HG03108 (cell line): ENCODE measurements around the gene PNRC1.
"Not testable (repeated sequence)": the region's sequence is repeated elsewhere in the genome, so short reads cannot be mapped to it uniquely, and the experiment has no call there.

Experiments
- ATAC-seq: cut with Tn5 transposase; IDR thresholded peaks from one replicate; pipeline ENCODE4 v1.9.1; 2021; ENCODE audit warnings: moderate library complexity; ENCODE audit not compliant: unreplicated experiment

The PNRC1 gene

DNA sequence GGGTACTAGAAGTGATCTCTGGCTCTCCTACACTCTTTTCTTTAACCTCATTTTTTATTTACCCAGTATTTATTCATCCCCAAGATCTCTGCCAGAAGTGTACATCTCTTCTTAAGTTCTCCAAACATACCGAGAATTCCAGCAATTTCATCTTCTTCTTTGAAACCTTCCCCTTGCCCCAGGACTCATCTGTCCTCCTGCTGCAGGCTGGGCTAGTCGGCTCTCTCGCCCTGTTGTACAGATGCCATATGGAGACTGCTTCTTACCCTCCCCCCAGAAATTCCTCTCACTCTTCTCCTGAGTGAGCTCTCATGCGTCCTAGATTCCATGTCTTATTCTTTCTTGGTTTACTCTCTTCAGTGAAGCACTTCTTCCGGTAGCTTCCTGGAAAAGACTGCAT lies 21.9 kb upstream of the PNRC1 start:
- ATAC-seq, result no peak

DNA sequence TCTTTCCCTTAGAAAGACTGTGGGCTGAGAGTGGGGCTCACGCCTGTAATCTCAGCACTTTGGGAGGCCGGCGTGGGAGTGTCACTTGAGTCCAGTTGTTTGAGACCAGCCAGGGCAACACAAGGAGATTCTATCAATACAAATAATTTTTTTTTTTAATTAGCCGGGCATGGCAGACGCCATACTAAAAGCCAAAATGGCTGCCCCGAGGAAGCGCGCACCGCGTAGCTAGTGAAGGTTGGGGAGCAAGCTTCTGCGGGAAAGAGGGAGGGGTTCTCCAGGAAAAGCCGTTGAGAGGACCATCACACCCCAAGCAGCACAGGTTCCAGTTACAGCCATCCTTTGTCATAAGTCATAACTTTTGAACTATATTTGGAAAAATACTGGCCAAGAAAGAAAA lies 21.3 kb upstream of the PNRC1 start:
- ATAC-seq, result no peak

DNA sequence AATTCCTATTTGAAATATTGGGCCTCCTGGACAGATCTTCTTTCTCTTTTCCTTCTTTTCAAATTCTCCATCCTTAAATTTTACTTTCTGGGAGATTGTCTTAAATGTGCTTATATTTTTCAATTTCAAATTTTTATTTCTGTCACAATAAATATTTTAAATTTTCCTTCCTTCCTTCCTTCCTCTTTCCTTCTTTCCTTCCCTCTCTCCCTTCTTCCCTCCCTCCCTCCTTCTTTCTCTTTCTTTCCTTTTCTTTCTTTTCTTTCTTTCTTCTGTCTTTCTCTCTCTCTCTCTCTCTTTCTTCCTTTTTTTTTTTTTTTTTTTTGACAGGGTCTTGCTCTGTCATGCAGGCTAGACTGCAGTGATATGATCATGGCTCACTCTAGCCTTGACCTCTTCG lies 16.7 kb upstream of the PNRC1 start:
- ATAC-seq, result no peak

DNA sequence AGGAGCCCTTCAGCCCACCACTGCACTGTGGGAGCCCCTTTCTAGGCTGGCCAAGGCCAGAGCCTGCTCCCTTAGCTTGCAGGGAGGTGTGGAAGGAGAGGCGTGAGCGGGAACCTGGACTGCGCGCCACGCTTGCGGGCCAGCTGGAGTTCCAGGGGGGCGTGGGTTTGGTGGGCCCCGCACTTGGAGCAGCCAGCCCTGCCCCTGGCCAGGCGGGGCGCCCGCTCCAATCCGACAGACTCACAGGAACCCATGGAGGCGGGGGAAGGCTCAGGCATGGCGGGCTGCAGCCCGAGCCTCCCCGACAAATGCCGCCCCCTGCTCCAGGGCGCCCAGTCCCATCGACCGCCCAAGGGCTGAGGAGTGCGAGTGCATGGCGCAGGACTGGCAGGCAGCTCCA lies 15.6 kb upstream of the PNRC1 start:
- ATAC-seq, result not testable (repeated sequence)

DNA sequence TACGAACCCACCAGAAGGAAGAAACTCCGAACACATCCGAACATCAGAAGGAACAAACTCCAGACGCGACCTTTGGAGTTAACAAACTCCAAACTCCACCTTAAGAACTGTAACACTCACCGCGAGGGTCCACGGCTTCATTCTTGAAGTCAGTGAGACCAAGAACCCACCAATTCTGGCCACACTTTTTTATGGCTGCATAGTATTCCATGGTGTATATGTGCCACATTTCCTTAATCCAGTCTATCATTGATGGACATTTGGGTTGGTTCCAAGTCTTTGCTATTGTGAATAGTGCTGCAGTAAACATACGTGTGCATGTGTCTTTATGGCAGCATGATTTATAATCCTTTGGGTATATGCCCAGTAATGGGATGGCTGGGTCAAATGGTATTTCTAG lies 14.4 kb upstream of the PNRC1 start:
- not testable (repeated sequence) for ATAC-seq

DNA sequence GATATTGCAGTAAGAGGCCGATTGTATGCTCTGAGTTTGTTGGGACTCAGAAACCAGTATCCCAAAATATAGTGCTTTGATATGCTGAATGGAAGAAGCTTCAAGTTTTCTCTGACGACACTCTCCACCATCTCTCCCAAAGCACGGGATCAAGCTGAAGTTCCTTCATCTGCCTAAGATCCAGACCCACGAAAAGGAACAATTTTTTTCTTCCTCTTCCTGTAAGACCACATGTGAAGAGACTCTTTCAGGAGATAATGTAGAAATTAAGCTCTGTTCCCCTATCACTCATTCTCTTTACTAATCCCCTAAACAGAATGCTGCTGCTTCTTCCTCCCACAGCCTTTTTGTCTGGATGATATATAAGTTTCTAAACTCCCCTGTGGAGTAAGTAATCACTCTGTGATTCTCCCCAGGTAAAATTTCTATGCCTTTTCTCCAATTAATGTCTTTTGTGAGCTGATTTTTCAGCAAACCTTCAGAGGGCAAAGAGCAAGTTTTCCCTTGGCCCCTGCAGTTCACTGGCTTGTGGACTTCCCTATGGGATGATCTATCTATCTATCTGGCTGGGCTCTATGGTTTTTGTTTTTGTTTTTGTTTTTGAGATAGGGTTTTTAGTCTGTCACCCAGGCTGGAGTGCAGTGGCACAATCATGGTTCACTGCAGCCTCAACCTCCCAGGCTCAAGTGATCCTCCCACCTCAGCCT lies 13.5 kb upstream of the PNRC1 start:
- no peak for ATAC-seq

DNA sequence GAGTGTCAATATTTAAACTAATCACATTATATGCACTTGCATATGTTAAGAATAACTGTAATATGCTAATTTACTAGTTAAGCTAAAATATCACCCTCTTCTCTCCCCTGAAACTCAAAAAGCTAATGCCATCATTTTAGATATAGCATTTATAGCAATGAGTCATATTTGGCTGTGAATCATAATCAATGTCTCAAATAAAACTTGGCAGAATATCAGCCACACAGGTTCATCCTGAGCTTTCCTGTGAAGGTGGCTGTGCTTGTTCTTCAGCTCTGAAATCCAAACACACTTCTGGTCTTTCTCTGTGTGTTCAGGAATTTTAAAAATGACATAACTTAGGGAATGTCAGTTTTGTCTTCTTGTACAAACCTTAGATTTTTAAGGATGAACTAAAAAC lies 12.8 kb upstream of the PNRC1 start:
- no peak for ATAC-seq

DNA sequence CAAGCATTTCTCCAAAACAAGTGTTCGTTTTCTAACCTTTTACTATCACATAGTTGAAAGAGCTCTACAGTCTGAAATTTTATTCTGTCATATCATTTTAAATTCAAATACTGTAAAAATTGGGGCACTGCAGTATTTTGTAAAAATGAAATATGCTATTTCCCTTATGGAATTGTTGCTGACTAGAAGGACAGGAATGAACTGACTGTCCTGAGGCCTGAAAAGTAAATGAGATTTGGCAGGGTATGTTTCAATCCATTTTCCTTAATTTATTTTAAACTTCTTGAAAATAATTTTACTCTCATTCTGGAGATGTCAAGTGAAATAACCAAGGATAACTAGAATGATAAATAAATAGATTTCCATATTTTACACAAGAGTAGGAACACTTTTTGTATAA lies 11.9 kb upstream of the PNRC1 start:
- ATAC-seq, result no peak

DNA sequence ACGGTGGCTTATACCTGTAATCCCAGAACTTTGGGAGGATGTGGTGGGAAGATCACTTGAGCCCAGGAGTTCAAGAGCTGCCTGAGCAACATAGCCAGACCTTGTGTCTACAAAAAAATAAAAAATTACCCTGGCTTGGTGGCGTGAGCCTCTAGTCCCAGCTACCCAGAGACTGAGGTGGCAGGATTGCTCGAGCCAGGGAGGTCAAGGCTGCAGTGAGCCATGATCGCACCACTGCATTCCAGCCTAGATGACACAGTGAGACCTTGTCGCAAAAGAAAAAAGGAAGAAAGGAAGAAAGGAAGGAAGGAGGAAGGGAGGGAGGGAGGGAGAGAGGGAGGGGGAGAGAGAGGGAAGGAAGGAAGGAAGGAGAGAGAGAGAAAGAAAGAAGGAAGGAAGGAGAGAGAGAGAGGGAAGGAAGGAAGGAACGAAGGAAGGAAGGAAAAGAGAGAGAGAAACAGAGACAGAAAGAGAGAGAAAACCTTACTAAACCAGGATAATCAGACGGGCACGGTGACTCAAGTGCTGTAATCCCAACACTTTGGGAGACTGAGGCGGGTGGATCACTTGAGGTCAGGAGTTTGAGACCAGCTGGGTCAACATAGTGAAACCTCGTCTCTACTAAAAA lies 10.9 kb upstream of the PNRC1 start:
- no peak for ATAC-seq

DNA sequence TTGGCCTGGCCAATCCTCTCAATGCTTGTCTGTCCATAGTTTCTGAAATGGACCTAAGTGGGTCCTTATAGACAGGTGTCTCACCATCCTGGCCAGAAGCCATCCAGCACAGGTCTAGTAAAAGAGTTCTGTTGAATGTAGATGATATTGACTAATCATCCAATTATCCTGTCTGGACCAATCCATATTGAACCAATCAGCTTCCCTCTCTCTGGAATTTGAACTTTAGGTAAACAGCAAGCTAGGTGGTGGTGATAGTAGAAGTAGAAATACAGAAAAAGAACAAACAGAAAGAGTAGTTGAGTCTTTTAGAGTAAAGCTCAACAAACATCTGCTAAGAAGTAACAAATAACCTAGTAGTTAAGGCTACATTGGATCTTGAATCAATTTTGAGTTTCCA lies 9.5 kb upstream of the PNRC1 start:
- ATAC-seq, result no peak

DNA sequence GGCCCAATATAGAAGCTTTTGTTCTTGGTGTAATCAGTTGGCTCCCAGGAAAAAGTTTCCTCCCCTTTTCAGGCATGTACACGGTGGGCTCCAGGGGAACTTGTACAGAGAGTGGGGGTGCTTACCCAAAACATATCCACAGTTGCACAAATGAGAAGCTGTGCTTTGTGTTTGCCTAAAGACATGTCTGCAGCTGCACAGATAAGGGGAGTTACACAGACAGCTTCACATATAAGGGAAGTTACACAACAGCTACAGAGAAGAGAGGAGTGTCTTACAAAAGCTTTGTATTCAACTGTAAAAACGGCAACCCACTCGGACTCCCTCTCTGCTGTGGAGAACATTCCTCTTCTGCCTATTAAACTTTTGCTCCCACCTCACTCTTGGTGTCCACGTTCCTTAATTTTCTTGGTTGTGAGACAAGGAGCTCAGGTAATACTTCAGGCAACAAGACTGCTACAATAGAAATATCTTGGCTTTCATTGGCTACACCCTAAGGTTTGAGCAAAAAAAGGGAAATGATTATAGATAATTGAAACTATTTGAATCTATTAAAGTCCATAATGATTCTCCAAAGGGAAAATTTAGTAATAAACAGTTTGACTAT lies 7.4 kb upstream of the PNRC1 start:
- ATAC-seq, result no peak

DNA sequence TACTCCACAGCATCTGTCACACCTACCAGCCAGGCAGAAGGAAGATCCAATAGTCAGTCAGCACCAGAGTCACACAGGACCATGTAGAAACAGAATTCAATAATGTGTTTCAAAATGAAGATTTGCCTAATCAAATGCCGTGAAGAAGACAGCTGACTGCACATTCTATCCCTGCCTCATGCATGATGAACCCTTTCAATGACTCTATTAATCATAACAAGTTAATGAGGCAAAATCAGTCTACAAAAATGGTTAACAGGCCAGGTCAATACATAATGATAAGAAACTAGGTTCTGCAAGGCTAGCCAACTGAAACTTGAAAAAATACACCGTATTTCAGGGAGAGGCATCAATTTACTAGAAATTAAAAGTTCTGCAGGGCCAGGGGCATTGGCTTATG lies 6.7 kb upstream of the PNRC1 start:
- ATAC-seq, result no peak

DNA sequence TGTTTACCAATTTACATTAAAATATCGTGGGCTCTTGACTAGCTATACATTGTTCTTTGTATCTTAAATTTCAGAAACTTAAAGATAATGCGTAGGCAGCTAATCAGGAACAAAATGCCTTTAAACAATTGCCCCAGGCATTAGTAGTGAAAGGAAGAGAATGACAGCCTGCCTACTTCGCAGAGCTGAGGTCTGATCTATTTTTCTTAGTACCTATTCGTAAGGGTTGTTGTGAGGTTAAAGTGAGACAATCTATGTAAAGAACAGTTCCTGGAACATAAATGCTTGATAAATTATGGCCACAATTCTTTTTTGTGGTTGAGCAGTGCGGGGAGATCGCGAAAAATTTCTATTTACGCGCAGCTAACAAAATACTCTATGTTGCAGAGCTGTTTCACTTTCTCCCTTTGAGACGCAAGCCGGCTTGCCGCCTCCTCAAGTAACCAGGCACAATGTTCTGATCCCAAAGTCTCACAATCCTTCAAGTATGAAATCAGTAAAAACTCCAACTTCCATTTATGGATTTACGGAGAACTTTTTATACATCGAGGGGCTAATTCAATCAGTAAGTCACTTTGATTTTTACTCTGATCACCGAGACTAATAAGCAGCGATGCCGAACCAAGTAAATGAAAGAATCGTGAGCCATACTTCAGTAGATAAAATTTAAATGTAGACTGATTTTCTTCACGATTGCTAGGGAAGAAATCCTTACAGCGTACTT lies 878 bp upstream of the PNRC1 start:
- no peak for ATAC-seq

DNA sequence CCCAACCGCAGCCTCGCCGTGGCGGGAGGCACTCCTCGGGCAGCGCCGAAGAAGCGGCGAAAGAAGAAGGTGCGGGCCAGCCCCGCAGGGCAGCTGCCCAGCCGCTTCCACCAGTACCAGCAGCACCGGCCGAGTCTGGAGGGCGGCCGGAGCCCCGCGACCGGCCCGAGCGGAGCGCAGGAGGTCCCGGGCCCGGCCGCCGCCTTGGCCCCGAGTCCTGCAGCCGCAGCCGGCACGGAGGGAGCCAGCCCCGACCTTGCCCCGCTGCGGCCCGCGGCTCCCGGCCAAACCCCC lies 525 bp downstream of the PNRC1 start:
- no peak for ATAC-seq

DNA sequence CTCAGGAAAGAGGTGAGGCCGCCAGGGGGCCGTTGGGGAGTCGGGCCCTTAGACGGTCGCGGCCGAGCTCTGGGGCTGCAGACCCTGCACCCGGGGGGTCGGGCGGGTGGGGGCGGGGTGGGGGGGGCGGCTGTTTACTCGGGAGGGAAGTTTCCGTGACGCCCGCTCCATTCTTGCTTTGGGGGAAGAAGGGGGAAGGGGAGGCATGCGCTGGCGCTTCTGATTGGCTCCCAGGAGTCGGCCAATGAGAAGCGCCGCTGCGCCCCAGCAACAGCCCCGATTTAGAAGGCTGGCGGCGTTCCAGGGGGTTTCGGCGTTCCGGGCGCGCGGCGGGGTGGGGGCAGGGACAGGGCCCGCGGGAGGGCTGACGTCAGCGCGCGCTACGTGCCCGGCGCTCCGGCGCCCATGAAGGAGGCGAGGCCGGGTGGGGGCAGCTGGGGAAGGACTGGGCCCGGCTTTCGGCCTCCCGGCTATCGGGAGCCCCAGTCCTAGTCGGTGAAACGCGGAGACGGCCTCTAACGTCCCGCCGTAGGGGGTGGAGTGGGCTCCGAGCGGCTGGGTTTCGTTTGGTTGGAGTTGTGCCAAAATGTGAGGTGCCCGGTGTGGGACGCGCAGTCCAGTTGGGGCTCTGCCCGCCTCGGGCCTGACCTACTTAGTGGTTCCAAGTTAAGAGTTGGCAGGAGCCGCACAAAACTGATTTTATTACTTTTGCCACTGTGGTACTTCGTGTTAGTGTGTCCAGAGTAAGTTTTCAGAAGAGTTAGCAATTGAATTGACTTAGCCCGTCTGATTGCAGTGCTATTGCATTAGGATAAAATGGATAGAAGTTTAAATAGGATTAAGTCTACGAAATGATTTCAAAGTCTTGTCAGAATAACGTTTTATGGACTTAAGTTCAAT lies 1.1 kb downstream of the PNRC1 start:
- ATAC-seq, result peak; percentile 46

DNA sequence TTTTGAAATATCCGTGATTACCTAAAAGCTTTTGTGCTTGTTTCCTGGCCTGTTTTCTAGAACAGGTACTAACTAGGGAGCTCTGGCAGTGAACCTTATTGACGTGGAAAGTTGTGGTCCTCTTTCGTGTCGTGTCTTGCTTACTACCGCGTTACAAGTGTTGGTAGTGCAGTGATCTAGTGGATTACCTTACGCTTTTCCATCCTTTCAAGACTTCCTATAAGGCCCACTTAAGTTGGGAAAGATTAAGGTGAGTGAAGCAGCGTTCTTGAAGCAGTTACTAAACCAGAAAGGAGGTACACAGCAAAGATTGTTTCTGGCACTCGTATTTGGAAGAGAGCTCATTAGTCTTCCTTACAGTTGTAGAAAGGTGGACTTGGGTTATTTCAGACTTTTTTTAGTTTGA lies 1.9 kb downstream of the PNRC1 start:
- no peak for ATAC-seq

DNA sequence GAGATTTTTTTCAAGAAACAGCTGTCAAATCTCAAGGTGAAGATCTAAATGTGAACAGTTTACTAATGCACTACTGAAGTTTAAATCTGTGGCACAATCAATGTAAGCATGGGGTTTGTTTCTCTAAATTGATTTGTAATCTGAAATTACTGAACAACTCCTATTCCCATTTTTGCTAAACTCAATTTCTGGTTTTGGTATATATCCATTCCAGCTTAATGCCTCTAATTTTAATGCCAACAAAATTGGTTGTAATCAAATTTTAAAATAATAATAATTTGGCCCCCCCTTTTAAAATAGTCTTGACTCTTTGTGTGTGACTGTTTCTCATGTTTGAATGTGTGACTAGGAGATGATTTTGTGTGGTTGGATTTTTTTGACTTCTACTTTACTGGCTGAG lies 4.0 kb downstream of the PNRC1 start:
- ATAC-seq, result no peak

DNA sequence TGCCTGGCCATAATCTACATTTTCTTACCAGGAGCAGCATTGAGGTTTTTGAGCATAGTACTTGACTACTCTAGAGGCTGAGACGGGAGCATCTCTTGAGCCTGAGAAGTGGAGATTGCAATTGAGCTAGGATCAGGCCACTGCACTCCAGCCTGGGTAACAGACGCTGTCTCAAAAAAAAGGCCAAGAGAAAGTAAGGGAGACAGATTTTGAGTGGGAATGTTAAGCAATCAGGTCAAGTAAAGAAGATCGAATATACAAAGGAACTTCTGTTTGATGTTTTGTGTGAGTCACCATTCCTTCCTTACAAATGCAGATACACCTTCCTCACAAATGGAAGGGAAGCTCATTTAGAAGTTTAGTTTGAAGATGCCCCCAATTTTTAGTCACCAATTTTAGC lies 4.4 kb downstream of the PNRC1 start:
- ATAC-seq, result no peak

DNA sequence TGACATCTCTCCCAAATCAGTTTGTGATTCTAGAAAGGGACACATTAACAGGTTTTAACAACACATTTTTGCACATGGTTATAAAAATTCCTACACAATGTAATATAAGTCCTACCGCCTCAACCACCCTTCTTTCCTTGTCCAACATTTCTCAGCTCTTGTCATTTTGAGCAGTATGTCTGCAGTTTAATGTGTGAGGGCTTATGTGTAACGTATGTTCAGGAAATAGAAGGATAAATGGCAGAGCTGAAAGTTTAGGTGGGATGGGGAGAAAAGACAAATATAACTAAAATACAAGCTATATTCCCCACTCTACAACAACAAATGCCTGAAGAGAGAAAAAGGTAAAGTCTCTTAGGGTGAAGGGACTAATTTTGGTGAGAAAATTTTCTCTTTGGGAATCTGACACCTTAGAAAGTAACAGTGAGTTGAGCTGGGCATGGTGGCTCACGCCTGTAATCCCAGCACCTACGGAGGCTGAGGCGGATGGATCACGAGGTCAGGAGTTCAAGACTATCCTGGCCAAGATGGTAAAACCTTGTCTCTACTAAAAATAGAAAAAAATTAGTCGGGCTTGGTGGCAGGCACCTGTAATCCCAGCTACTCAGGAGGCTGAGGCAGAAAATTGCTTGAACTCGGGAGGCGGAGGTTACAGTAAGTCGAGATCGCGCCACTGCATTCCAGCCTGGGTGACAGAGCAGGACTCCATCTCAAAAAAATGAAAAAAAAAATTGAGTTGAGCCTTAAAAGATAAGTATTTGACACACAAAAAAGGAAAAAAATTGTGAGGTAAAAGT lies 5.1 kb downstream of the PNRC1 start:
- ATAC-seq, result no peak

DNA sequence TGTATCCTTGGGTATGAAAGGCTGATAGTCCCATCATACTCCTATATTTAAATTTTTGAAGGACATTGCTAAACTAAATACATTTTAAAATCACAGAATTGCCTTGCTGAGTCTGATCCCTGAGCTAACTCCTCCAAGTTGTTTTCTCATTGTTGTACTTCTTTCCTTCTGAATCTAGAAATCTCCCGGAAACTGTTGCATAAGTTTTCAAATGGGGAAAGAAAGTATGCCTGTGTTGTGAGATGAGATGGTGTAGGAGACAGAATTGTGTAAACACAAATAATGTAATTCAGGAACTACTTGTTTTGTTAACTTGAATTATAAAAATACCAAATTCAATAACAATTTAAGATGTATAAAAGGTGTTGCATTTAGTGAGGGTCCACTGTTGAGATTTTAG lies 7.3 kb downstream of the PNRC1 start:
- no peak for ATAC-seq
